ENCODE data around the gene SEC63.

The SEC63 gene

GRCh38 chr6:107853230-107853629 lies 104.8 kb downstream of the SEC63 start:
- no peak for DNase-seq

- no peak for DNase-seq
Measured at GRCh38 chr6:107849325-107849724, 108.7 kb downstream of the SEC63 start.

GRCh38 chr6:107847844-107848802 lies 109.9 kb downstream of the SEC63 start:
- DNase-seq, result peak; percentile 35

GRCh38 chr6:107846262-107846795 lies 111.7 kb downstream of the SEC63 start:
- DNase-seq, result no peak

GRCh38 chr6:107845777-107846176 lies 112.2 kb downstream of the SEC63 start:
- no peak for DNase-seq

- DNase-seq, result no peak
Measured at GRCh38 chr6:107843400-107843799, 114.6 kb downstream of the SEC63 start.

GRCh38 chr6:107841275-107841670 lies 116.7 kb downstream of the SEC63 start:
- DNase-seq, result no peak

GRCh38 chr6:107840636-107841274 lies 117.3 kb downstream of the SEC63 start:
- no peak for DNase-seq

GRCh38 chr6:107833136-107833535 lies 124.9 kb downstream of the SEC63 start:
- no peak for DNase-seq

GRCh38 chr6:107832151-107833056 lies 125.6 kb downstream of the SEC63 start:
- DNase-seq, result no peak

GRCh38 chr6:107830060-107830459 lies 127.9 kb downstream of the SEC63 start:
- DNase-seq, result no peak

GRCh38 chr6:107827541-107827940 lies 130.5 kb downstream of the SEC63 start:
- no peak for DNase-seq

GRCh38 chr6:107823047-107823557 lies 134.9 kb downstream of the SEC63 start:
- no peak for DNase-seq

GRCh38 chr6:107822176-107823046 lies 135.6 kb downstream of the SEC63 start:
- no peak for DNase-seq

- no peak for DNase-seq
Measured at GRCh38 chr6:107821591-107821990, 136.4 kb downstream of the SEC63 start.

GRCh38 chr6:107820338-107821261 lies 137.4 kb downstream of the SEC63 start:
- no peak for DNase-seq

- no peak for DNase-seq
Measured at GRCh38 chr6:107819964-107820337, 138.1 kb downstream of the SEC63 start.

GRCh38 chr6:107819217-107819616 lies 138.8 kb downstream of the SEC63 start:
- DNase-seq, result no peak

- no peak for DNase-seq
Measured at GRCh38 chr6:107818272-107818671, 139.7 kb downstream of the SEC63 start.

- no peak for DNase-seq
Measured at GRCh38 chr6:107817784-107818183, 140.2 kb downstream of the SEC63 start.

All from NCI-H1694 (cell line).